ENCODE data around the gene ARHGAP10.

ARHGAP10 gene

DNA sequence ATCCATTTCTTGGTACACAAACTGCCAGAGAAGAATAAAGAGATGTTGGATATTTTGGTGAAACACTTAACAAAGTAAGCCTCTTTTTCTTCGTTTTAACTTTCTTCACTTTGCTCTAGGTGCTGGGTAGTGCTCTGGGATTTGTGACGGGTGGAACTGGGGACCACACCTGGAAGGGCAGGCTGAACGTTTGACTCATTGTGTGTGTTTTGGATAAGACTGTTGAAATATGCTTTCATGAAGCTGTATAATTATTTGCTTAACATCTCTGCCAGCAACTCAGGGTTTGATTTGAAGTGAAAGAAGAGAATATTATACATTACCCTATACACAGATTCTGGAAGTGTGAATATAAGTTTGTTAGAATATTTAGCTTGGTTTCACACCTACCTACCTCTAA is 233.2 kb downstream of the ARHGAP10 start:
- Mint-ChIP-seq H3K27me3 (no peaks in the 10 kb centered on the region), H3K4me3 (no peak overlapping the region), H3K27ac (no peak overlapping the region), H3K4me1 (ENCODE audit: low read depth) (no peaks in the 10 kb centered on the region), H3K36me3 (ENCODE audit: low read depth) (peaks cover 9% of the 10 kb centered on the region), H3K9me3 (no peaks in the 10 kb centered on the region)
- no peak for DNase-seq

DNA sequence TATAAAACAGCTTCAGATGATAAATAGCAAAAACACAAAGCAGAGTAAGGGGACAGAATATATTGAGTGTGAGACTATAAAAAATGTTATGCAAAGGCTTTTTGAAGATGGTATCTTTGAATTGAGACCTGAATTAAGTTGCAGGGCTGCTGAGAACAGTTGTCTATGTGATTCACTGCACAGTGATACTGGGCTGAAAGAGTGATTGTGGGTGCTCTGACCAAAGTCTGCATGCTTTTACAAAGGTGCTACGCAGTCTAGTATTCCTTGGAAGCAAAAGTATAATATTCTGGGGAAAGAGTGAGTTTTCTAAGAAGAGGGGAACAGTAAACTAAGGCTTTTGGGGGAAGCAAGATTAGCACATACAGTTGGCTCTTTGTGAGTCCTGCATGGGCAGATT is 234.0 kb downstream of the ARHGAP10 start:
- Mint-ChIP-seq H3K27ac (no peak overlapping the region), H3K4me1 (ENCODE audit: low read depth) (no peaks in the 10 kb centered on the region), H3K9me3 (no peaks in the 10 kb centered on the region), H3K4me3 (no peak overlapping the region), H3K27me3 (no peaks in the 10 kb centered on the region), H3K36me3 (ENCODE audit: low read depth) (peaks cover 9% of the 10 kb centered on the region)
- DNase-seq = no peak

DNA sequence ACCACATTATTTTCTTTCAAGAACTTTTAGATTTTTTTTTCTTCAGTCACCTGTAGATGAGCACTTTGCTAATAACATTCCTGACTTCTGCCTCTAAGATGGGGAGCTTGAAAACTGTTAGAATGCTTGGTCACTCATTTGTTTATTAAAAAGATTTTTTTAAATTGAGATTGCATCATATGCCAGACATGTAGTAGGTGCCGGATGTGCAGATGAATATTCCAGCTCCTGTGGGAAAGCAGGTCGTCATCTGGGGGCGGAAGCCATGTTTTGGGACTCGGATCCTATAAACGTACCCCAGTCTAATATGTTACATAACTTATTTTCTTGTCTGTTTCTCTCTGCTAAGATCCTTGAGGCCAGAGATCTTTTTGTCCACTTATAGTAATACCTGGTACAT is 236.8 kb downstream of the ARHGAP10 start:
- Mint-ChIP-seq H3K4me3 (no peak overlapping the region), H3K9me3 (peaks cover 2% of the 10 kb centered on the region), H3K27ac (no peak overlapping the region), H3K27me3 (no peaks in the 10 kb centered on the region), H3K36me3 (ENCODE audit: low read depth) (peaks cover 12% of the 10 kb centered on the region), H3K4me1 (ENCODE audit: low read depth) (no peaks in the 10 kb centered on the region)
- no peak for DNase-seq

GRCh38 chr4:147969573-147970385 is 237.9 kb downstream of the ARHGAP10 start:
- Mint-ChIP-seq H3K36me3 (ENCODE audit: low read depth) (peaks cover 12% of the 10 kb centered on the region), H3K27me3 (no peaks in the 10 kb centered on the region), H3K4me3 (no peak overlapping the region), H3K27ac (no peak overlapping the region), H3K4me1 (ENCODE audit: low read depth) (no peaks in the 10 kb centered on the region), H3K9me3 (peaks cover 4% of the 10 kb centered on the region)
- no peak for DNase-seq

DNA sequence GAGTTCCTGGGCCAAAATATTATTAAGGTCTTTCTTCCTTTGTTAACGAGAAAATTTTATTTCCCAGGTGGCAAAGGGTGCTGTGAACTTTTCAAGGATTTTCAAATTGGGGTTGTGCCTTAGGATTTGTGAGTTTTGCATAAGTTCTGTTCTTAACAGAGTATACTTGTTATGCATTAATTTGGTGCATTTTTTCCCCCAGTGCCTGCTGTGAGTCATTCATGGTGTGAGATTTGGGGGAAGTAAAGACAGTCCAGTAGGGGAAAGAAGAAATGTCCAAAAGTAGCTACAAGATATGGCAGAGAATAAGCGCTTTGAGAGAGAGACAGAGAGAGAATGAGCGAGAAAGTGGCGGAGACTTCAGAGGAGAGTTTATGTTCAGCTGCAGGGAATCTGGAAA is 239.2 kb downstream of the ARHGAP10 start:
- Mint-ChIP-seq H3K27me3 (no peaks in the 10 kb centered on the region), H3K9me3 (peaks cover 4% of the 10 kb centered on the region), H3K4me1 (ENCODE audit: low read depth) (no peaks in the 10 kb centered on the region), H3K36me3 (ENCODE audit: low read depth) (peaks cover 9% of the 10 kb centered on the region), H3K4me3 (no peak overlapping the region), H3K27ac (no peak overlapping the region)
- DNase-seq = no peak

- DNase-seq = no peak
- no peak overlapping the region for H3K4me3 Mint-ChIP-seq
- H3K27me3 Mint-ChIP-seq = no peaks in the 10 kb centered on the region
- peaks cover 4% of the 10 kb centered on the region for H3K9me3 Mint-ChIP-seq
- H3K27ac Mint-ChIP-seq = no peak overlapping the region
- H3K4me1 Mint-ChIP-seq (ENCODE audit: low read depth) = no peaks in the 10 kb centered on the region
- peaks cover 3% of the 10 kb centered on the region for H3K36me3 Mint-ChIP-seq (ENCODE audit: low read depth)
These were observed 243.4 kb downstream of the ARHGAP10 start for GRCh38 chr4:147975325-147975724.

- DNase-seq = no peak
- H3K36me3 Mint-ChIP-seq (ENCODE audit: low read depth) = peaks cover 3% of the 10 kb centered on the region
- no peak overlapping the region for H3K4me3 Mint-ChIP-seq
- no peak overlapping the region for H3K27ac Mint-ChIP-seq
- no peaks in the 10 kb centered on the region for H3K27me3 Mint-ChIP-seq
- H3K9me3 Mint-ChIP-seq = peaks cover 4% of the 10 kb centered on the region
- H3K4me1 Mint-ChIP-seq (ENCODE audit: low read depth) = peaks cover 7% of the 10 kb centered on the region
These were observed 244.3 kb downstream of the ARHGAP10 start for GRCh38 chr4:147975933-147976928.

GRCh38 chr4:147980586-147980985 is 248.7 kb downstream of the ARHGAP10 start:
- no peak overlapping the region for H3K4me3 Mint-ChIP-seq
- H3K4me1 Mint-ChIP-seq (ENCODE audit: low read depth) = peaks cover 13% of the 10 kb centered on the region
- no peak overlapping the region for H3K27ac Mint-ChIP-seq
- H3K27me3 Mint-ChIP-seq = no peaks in the 10 kb centered on the region
- no peaks in the 10 kb centered on the region for H3K9me3 Mint-ChIP-seq
- DNase-seq = no peak
- H3K36me3 Mint-ChIP-seq (ENCODE audit: low read depth) = no peaks in the 10 kb centered on the region

- no peaks in the 10 kb centered on the region for H3K9me3 Mint-ChIP-seq
- no peak overlapping the region for H3K27ac Mint-ChIP-seq
- peaks cover 13% of the 10 kb centered on the region for H3K4me1 Mint-ChIP-seq (ENCODE audit: low read depth)
- no peak for DNase-seq
- H3K4me3 Mint-ChIP-seq = no peak overlapping the region
- no peaks in the 10 kb centered on the region for H3K36me3 Mint-ChIP-seq (ENCODE audit: low read depth)
- no peaks in the 10 kb centered on the region for H3K27me3 Mint-ChIP-seq
These were observed 249.4 kb downstream of the ARHGAP10 start for GRCh38 chr4:147981305-147981704.

- Mint-ChIP-seq H3K27me3 (no peaks in the 10 kb centered on the region), H3K9me3 (no peaks in the 10 kb centered on the region), H3K36me3 (ENCODE audit: low read depth) (no peaks in the 10 kb centered on the region), H3K27ac (no peak overlapping the region), H3K4me3 (no peak overlapping the region), H3K4me1 (ENCODE audit: low read depth) (peaks cover 13% of the 10 kb centered on the region)
- DNase-seq = no peak
These were observed 252.3 kb downstream of the ARHGAP10 start for GRCh38 chr4:147984065-147984777.

DNA sequence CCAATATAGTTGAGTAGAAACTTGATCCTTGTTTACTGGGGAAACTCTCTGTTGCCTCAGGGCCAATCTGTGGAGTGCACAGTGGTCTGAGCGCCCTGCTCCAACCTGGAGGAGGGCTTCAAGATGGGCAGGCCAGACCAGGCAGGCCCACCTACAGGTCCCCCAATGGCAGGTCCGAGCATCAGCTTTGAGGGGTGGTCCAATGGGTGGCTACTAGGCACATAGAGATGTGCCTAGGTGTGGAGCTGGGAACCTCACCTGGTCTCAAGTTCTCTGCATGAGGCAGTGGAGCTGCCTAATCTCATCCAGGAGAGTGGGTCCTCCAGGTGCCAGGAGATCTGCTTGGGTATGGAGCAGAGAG is 252.9 kb downstream of the ARHGAP10 start:
- Mint-ChIP-seq H3K4me1 (ENCODE audit: low read depth) (peaks cover 13% of the 10 kb centered on the region), H3K4me3 (no peak overlapping the region), H3K9me3 (no peaks in the 10 kb centered on the region), H3K27ac (no peak overlapping the region), H3K27me3 (no peaks in the 10 kb centered on the region), H3K36me3 (ENCODE audit: low read depth) (no peaks in the 10 kb centered on the region)
- no peak for DNase-seq

- DNase-seq = no peak
- Mint-ChIP-seq H3K4me1 (ENCODE audit: low read depth) (peaks cover 13% of the 10 kb centered on the region), H3K27ac (no peak overlapping the region), H3K27me3 (no peaks in the 10 kb centered on the region), H3K36me3 (ENCODE audit: low read depth) (no peaks in the 10 kb centered on the region), H3K9me3 (no peaks in the 10 kb centered on the region), H3K4me3 (no peak overlapping the region)
These were observed 253.5 kb downstream of the ARHGAP10 start for GRCh38 chr4:147985376-147985775.

GRCh38 chr4:147987252-147987651 is 255.4 kb downstream of the ARHGAP10 start:
- Mint-ChIP-seq H3K9me3 (no peaks in the 10 kb centered on the region), H3K27ac (no peak overlapping the region), H3K36me3 (ENCODE audit: low read depth) (no peaks in the 10 kb centered on the region), H3K27me3 (no peaks in the 10 kb centered on the region), H3K4me1 (ENCODE audit: low read depth) (no peaks in the 10 kb centered on the region), H3K4me3 (no peak overlapping the region)
- DNase-seq = no peak

- DNase-seq = no peak
- Mint-ChIP-seq H3K9me3 (no peaks in the 10 kb centered on the region), H3K4me3 (no peak overlapping the region), H3K4me1 (ENCODE audit: low read depth) (no peaks in the 10 kb centered on the region), H3K27ac (no peak overlapping the region), H3K36me3 (ENCODE audit: low read depth) (no peaks in the 10 kb centered on the region), H3K27me3 (no peaks in the 10 kb centered on the region)
These were observed 259.8 kb downstream of the ARHGAP10 start for GRCh38 chr4:147991543-147992283.

All from activated T-cell treated with anti-CD3 and anti-CD28 coated beads, Interleukin-2, amount 50 U/mL, for 24 hours (primary cell).